OCI-LY3 (cell line): ENCODE data around the gene PCK2.

ENCODE experiments used
- H2AFZ ChIP-seq: fragments of 200-600, 300-600 bp; shearing (Covaris generic); 2 replicates; pipeline ENCODE4 v1.6.0; 2014; ENCODE audit warnings: antibody characterized with exemption, low read depth, low read length
- H3K27ac ChIP-seq: fragments of 200-600, 300-600 bp; sonication (generic); 2 replicates; pipeline ENCODE4 v1.5.1; 2014; ENCODE audit warnings: mild to moderate bottlenecking, low read length, moderate library complexity, mixed read lengths
- H3K27me3 ChIP-seq: fragments of 200-600, 300-600 bp; sonication (generic); 2 replicates; pipeline ENCODE4 v1.6.1; 2014; ENCODE audit warnings: low read depth, low read length, mixed read lengths
- H3K36me3 ChIP-seq: fragments of 200-600, 300-600 bp; sonication (generic); replicated peaks from 2 replicates; pipeline ENCODE3; 2014; ENCODE audit warnings: low read depth, low read length, mixed read lengths
- H3K4me1 ChIP-seq: fragments of 300-600, 200-600 bp; sonication (generic); 2 replicates; pipeline ENCODE4 v1.6.1; 2014; ENCODE audit warnings: low read length, mixed read lengths
- H3K4me2 ChIP-seq: fragments of 200-600, 300-600 bp; sonication (generic); 2 replicates; pipeline ENCODE4 v1.6.1; 2014; ENCODE audit warnings: low read length, mixed read lengths
- H3K4me3 ChIP-seq: fragments of 300-600, 200-600 bp; sonication (generic); 2 replicates; pipeline ENCODE4 v1.5.1; 2014; ENCODE audit warnings: antibody characterized with exemption, mild to moderate bottlenecking, low read length, moderate library complexity
- H3K79me2 ChIP-seq: fragments of 300-600, 200-600 bp; shearing (Covaris generic); 2 replicates; pipeline ENCODE4 v1.6.1; 2014; ENCODE audit warnings: mild to moderate bottlenecking, low read length, mixed read lengths
- H3K9ac ChIP-seq: fragments of 300-600, 200-600 bp; shearing (Covaris generic); 2 replicates; pipeline ENCODE4 v1.6.0; 2014; ENCODE audit warnings: mild to moderate bottlenecking, low read length, moderate library complexity
- H3K9me3 ChIP-seq: fragments of 200-600, 300-600 bp; shearing (Covaris generic); 2 replicates; pipeline ENCODE4 v1.6.1; 2014; ENCODE audit warnings: low read length, mixed read lengths; ENCODE audit not compliant: insufficient read depth
- H4K20me1 ChIP-seq: fragments of 200-600, 300-600 bp; sonication (generic); 2 replicates; pipeline ENCODE4 v1.6.1; 2016; ENCODE audit warnings: low read length, mixed read lengths; ENCODE audit not compliant: insufficient read depth
- EZH2phosphoT487 ChIP-seq: fragments of 200-600 bp; shearing (Covaris generic); IDR thresholded peaks from 2 replicates; pipeline ENCODE4 v1.6.1; 2018; ENCODE audit warnings: antibody characterized with exemption, mixed run types, low read depth
- TF ChIP-seq, protein P1 (sequence below): fragments of 200-600, 300-600 bp; sonication (generic); IDR thresholded peaks from 2 replicates; pipeline ENCODE4 v1.5.1; 2014; ENCODE audit warnings: antibody characterized with exemption, low read length, low read depth

PCK2 gene

DNA sequence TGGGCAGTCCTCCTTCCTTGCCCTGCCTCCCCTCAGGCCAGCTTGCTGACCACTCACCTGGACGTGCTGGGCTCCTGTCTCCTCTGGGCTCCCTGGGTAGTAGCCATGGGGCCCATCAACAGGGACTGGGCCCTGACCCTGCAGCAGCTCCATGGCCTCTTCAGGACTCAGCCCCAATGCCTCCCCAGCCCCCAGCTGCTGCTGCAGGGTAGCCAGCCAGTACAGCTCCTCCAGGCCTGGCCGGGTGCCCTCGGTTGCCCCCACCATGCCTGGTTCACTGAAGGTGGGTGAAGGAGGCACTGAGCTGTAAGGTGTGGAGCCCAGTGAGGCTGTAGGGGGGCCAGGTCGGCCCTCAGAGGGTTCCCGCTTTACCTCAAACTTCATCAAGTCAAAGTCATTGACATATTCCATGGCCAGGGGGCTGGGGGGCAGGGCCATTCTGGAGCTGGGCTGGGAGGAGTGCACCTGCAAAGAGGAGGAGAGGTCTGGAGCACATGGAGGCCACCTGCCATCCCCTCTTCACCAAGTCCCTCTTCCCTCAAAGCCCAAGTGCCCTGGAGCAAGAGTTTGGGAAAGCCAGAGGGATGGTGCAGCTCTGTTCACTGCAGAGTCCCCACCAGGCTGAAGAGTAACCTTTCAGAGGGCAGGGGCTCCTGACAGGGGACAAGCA is 11.6 kb upstream of the PCK2 start:
- no peak overlapping the region for H3K4me3 ChIP-seq
- no peaks in the 10 kb centered on the region for H3K9me3 ChIP-seq
- TF ChIP-seq EZH2phosphoT487 = no peak
- TF ChIP-seq, protein P1, sequence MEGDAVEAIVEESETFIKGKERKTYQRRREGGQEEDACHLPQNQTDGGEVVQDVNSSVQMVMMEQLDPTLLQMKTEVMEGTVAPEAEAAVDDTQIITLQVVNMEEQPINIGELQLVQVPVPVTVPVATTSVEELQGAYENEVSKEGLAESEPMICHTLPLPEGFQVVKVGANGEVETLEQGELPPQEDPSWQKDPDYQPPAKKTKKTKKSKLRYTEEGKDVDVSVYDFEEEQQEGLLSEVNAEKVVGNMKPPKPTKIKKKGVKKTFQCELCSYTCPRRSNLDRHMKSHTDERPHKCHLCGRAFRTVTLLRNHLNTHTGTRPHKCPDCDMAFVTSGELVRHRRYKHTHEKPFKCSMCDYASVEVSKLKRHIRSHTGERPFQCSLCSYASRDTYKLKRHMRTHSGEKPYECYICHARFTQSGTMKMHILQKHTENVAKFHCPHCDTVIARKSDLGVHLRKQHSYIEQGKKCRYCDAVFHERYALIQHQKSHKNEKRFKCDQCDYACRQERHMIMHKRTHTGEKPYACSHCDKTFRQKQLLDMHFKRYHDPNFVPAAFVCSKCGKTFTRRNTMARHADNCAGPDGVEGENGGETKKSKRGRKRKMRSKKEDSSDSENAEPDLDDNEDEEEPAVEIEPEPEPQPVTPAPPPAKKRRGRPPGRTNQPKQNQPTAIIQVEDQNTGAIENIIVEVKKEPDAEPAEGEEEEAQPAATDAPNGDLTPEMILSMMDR = no peak
- no peaks in the 10 kb centered on the region for H4K20me1 ChIP-seq
- H3K4me2 ChIP-seq = no peak overlapping the region
- no peak overlapping the region for H2AFZ ChIP-seq
- no peaks in the 10 kb centered on the region for H3K79me2 ChIP-seq
- peaks cover 14% of the 10 kb centered on the region for H3K4me1 ChIP-seq
- H3K27me3 ChIP-seq = peaks cover 17% of the 10 kb centered on the region
- H3K9ac ChIP-seq = no peak overlapping the region
- H3K27ac ChIP-seq = no peak overlapping the region
- H3K36me3 ChIP-seq = no peaks in the 10 kb centered on the region

DNA sequence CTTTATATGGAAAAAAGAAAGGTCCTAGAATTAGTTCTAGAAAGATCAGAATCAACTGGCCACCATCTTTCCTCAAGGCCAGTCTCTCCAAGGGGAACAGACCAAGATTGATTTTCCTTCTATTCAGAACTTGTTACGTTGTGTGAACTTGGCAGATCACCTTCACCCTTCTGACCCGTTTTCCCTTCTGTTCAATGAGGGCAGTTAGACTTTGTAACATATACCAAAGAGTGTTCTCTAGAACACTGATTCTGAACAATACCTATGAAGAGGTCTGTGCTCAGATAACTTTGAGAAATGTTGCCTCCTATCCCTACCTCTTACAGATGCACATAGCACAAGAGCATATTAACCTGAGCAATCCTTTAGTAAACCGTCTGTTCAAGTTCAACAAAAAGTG is 10.6 kb upstream of the PCK2 start:
- no peaks in the 10 kb centered on the region for H3K36me3 ChIP-seq
- H3K4me2 ChIP-seq = no peak overlapping the region
- peaks cover 17% of the 10 kb centered on the region for H3K27me3 ChIP-seq
- no peak overlapping the region for H3K9ac ChIP-seq
- H3K79me2 ChIP-seq = no peaks in the 10 kb centered on the region
- H2AFZ ChIP-seq = no peak overlapping the region
- no peak for TF ChIP-seq EZH2phosphoT487
- TF ChIP-seq, protein P1 = no peak
- H3K27ac ChIP-seq = no peak overlapping the region
- H3K9me3 ChIP-seq = no peaks in the 10 kb centered on the region
- H3K4me3 ChIP-seq = no peak overlapping the region
- H3K4me1 ChIP-seq = peaks cover 14% of the 10 kb centered on the region
- no peaks in the 10 kb centered on the region for H4K20me1 ChIP-seq

DNA sequence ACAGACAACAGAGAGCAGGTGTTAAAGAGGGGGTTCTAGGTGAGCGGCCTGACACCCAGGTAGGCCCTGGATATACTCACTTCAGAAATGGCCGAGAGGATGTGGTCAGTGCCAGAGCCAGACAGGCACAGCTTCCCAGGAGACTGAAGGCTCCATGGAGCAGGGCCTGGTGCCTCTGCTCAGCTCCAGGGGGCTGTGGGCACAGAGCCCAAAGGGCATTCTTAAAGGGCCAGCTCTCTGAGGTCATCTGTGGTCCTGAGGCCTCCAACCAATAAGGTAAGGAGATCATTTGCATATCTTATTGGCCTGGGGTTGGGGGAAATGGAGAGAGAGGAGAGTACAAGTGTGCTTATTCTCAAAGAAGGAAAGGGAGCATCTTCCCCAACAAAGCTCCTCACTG is 9.7 kb upstream of the PCK2 start:
- H3K79me2 ChIP-seq = no peaks in the 10 kb centered on the region
- H3K4me2 ChIP-seq = no peak overlapping the region
- no peak overlapping the region for H3K9ac ChIP-seq
- H3K4me1 ChIP-seq = peaks cover 14% of the 10 kb centered on the region
- H3K27ac ChIP-seq = no peak overlapping the region
- H4K20me1 ChIP-seq = no peaks in the 10 kb centered on the region
- peaks cover 17% of the 10 kb centered on the region for H3K27me3 ChIP-seq
- TF ChIP-seq EZH2phosphoT487 = no peak
- TF ChIP-seq, protein P1 = no peak
- no peaks in the 10 kb centered on the region for H3K36me3 ChIP-seq
- H3K4me3 ChIP-seq = no peak overlapping the region
- H3K9me3 ChIP-seq = no peaks in the 10 kb centered on the region
- no peak overlapping the region for H2AFZ ChIP-seq

DNA sequence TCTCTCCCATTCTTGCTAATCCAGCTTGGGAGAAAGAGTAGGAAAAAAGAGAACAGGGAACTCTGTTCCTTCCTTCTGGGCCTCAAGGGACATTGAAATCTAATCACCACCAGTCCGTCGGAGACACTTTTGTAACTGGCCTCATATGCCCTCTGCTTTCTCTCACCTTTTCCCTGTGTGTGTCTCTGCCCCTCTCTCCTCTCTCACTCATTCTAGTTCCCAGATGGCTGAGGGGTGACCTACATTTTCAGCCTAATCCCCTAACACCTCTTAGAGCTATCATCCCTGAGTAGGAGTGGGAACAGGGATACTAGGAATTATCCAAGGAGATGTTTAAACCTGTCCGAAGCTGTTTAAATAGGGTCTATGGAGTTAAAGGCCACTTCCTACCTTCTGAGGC is 8.9 kb upstream of the PCK2 start:
- Histone ChIP-seq H3K79me2 (no peaks in the 10 kb centered on the region), H3K4me1 (peaks cover 12% of the 10 kb centered on the region), H3K36me3 (no peaks in the 10 kb centered on the region), H3K4me2 (no peak overlapping the region), H3K4me3 (no peak overlapping the region), H3K27ac (no peak overlapping the region), H2AFZ (no peak overlapping the region), H3K9ac (no peak overlapping the region), H4K20me1 (no peaks in the 10 kb centered on the region), H3K9me3 (no peaks in the 10 kb centered on the region), H3K27me3 (peaks cover 17% of the 10 kb centered on the region)
- TF ChIP-seq EZH2phosphoT487 = no peak
- TF ChIP-seq, protein P1 = no peak
